ENCODE data around the gene NTM.

DNA sequence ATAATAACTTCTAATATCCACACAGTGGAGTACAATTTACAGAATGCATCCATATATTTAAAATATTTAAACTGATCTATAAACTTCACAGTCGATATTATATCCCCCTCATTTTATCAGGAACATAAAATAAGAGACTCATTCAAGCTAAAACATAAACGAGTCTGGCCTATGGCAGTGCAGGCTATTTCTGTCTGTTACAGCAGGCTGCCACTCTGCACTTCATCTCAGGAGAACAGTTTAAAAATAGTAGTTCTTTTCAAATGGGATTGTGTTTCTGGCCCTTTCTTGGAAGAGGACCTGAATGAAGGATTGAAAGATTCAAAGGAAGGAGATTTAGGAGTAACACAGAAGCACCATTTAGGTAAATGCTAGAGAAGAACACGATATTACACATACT lies 915.7 kb downstream of the NTM start:
- TF ChIP-seq CTCF (optimal IDR thresholded peaks at IDR 0.05 in 1 of 3, IDR thresholded peaks at IDR 0.05 in 1 of 3, conservative IDR thresholded peaks at IDR 0.05 in 1 of 3; ENCODE audit: extremely low read depth in 1 of 3, insufficient read depth in 2 of 3, low read length in 3 of 3): no peak
- TF ChIP-seq EZH2 (IDR thresholded peaks at IDR 0.05; ENCODE audit: low read length): no peak
